Activated CD4-positive, alpha-beta memory T cell treated with anti-CD3 and anti-CD28 coated beads for 36 hours (primary cell): ENCODE data around the gene KIF19. TPM values are rescaled to one million over a fixed set of nuclear protein-coding genes. Genes with fewer than 3 reads are reported as not detected.

Experiments
- CTCF ChIA-PET: fragments of 350-600 bp; sonication (Branson Sonifier 250); formaldehyde crosslinking; loops from one replicate; lab custom pipeline; 2021; ENCODE audit warnings: antibody characterized with exemption, inconsistent platforms; lab: Charles Lee
- POLR2A ChIA-PET: fragments of 350-600 bp; sonication (Branson Sonifier 250); formaldehyde crosslinking; loops from one replicate; lab custom pipeline; 2021; ENCODE audit warnings: antibody characterized with exemption; lab: Charles Lee
- DNase-seq: peaks from one replicate; pipeline ENCODE4 v3.0.0-alpha.2; 2020
- H3K27ac Mint-ChIP-seq: one replicate; pipeline ENCODE4 v1.8.0; 2021; ENCODE audit warnings: mixed read lengths
- H3K27me3 Mint-ChIP-seq: one replicate; pipeline ENCODE4 v1.8.0; 2021; ENCODE audit warnings: mixed read lengths
- H3K36me3 Mint-ChIP-seq: one replicate; pipeline ENCODE4 v1.8.0; 2021; ENCODE audit warnings: mixed read lengths
- H3K4me1 Mint-ChIP-seq: one replicate; pipeline ENCODE4 v1.8.0; 2021; ENCODE audit warnings: low read depth, mixed read lengths
- H3K4me3 Mint-ChIP-seq: one replicate; pipeline ENCODE4 v1.8.0; 2021; ENCODE audit warnings: mild to moderate bottlenecking, mixed read lengths
- H3K9me3 Mint-ChIP-seq: one replicate; pipeline ENCODE4 v1.8.0; 2021; ENCODE audit warnings: mixed read lengths
- intact Hi-C: fragments of 100-400 bp; cut with micrococcal nuclease; formaldehyde crosslinking; loops from one replicate; pipeline ENCODE4 v1.15.1; 2023
- total RNA-seq, 2 experiments: library from RNA; stranded (reverse); gene quantifications; one replicate each; pipeline ENCODE4 v1.2.3, GENCODE V29; 2021

The KIF19 gene
- total RNA-seq, 2 experiments from 2014 or later, result 0.51 to 0.59 TPM

DNA sequence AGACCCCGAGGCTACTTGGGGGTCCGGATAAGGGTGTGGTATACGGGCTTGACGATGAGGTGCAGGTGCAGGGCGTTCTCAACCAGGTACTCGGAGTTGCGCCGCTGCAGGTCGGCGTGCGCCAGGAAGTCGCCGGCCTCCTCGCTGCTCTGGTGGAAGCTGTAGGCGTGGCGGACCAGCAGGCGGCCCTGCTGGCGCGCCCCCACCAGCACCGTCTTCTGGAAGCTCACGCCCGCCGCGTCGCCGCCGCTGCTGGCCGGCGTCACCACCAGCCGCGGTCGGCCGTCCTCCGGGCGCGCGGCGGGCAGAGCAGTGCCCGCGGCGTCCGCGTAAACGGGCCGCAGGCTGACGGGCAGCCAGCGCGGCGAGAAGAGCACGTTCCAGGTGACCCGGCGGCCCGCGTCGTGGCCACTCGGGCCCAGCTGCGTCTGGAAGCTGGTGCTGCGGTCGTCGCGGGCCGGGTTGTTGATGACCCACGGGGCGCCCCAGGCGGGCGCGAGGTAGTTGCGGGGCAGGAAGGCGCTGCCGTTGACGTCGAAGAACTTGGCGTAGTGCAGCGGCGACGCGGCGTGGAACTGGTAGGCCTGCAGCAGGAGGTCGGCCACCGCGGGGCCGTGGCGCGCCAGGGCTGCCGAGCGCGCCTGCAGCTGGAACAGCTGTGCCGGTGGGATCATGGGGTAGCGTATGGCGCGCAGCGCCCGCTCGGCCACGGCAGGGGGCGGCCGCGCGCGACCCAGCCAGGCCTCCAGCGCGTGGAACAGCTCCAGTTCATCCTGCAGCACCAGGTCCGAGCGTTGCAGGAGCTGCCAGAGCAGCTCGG lies 30.8 kb downstream of the KIF19 start:
- Mint-ChIP-seq H3K4me3 (no peak overlapping the region), H3K4me1 (peaks cover 8% of the 10 kb centered on the region), H3K9me3 (no peaks in the 10 kb centered on the region), H3K27ac (no peak overlapping the region), H3K27me3 (peaks cover 62% of the 10 kb centered on the region), H3K36me3 (no peaks in the 10 kb centered on the region)
- intact Hi-C loops, result no loop called here
- ChIA-PET POLR2A (no interaction called here), CTCF (interaction anchor here (0.9 to 5.8 kb wide), 9 partner anchors 11 to 157 kb away, joined by 3 to 43 read pairs (median 4); partner anchors contain the start of genes GPR142 and TTYH2)
- peak; percentile 29 for DNase-seq

DNA sequence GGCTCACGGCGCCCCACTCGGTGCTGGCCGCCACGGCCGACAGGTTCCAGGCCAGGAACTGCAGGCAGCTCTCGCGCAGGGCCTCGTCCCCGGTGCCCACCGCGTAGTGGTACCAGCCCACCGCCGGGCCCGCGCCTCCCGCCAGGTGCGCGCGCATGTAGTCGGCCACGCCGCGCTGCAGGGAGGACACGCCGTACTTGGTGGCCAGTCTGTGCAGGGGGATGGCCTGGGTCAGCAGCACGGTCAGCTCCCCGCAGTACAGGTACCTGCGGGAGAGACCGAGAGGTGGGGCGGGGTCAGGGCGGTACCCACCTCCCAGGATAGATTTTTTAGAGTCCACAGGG lies 31.4 kb downstream of the KIF19 start:
- intact Hi-C loops, result no loop called here
- no peaks in the 10 kb centered on the region for H3K36me3 Mint-ChIP-seq
- no peak overlapping the region for H3K27ac Mint-ChIP-seq
- POLR2A ChIA-PET, result no interaction called here
- H3K4me3 Mint-ChIP-seq, result no peak overlapping the region
- CTCF ChIA-PET, result interaction anchor here (0.9 to 5.8 kb wide), 6 partner anchors 10 to 158 kb away, joined by 3 to 43 read pairs (median 14); partner anchors contain the start of gene GPR142
- peaks cover 8% of the 10 kb centered on the region for H3K4me1 Mint-ChIP-seq
- H3K9me3 Mint-ChIP-seq, result no peaks in the 10 kb centered on the region
- peaks cover 59% of the 10 kb centered on the region for H3K27me3 Mint-ChIP-seq
- DNase-seq, result no peak

DNA sequence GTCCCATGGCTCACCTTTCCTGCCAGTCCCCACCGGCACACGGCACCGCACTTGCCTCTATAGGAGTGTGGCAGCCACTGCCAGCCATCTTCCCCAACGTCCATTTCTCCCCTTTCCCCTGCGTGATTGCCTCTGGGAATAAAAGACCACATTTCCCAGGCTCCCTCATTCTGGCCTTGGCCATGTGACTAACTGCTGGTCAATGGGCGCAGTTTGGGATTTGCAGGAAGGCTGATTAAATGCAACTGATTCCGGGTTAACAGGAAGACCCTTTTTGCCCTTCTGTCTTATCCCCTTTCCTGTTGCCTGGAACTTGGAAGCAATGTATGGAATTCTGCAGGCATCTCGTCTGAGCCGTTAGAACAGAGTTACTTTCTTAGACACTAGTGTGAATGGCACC lies 32.7 kb downstream of the KIF19 start:
- Mint-ChIP-seq H3K27ac (no peak overlapping the region), H3K9me3 (no peaks in the 10 kb centered on the region), H3K36me3 (no peaks in the 10 kb centered on the region), H3K27me3 (peaks cover 48% of the 10 kb centered on the region), H3K4me3 (no peak overlapping the region), H3K4me1 (peaks cover 8% of the 10 kb centered on the region)
- no peak for DNase-seq
- CTCF ChIA-PET, result interaction anchor here (3.0 to 5.8 kb wide), 3 partner anchors 9 to 54 kb away, joined by 28 to 43 read pairs (median 32); partner anchors contain the start of gene GPR142
- intact Hi-C loops, result no loop called here
- POLR2A ChIA-PET, result no interaction called here

DNA sequence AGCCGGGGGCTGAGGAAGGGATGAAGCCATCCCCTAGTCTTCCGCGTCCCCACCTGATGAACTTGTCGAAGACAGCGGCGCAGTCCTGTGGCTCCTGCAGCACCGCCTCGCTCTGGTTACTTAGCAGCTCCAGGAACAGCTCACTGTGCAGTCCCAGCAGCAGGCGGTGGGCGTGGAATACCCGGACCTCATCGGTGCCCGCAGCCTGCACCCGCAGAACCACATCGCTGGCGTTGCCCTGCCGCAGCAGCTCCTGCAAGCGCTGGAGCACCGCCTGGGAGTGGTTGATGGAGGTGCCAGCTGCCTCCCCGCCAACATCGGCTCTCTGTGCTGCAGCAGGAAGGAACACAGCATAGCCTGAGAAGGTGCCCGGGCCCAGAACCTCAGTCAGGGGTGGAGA lies 33.9 kb downstream of the KIF19 start:
- no peak for DNase-seq
- no peaks in the 10 kb centered on the region for H3K9me3 Mint-ChIP-seq
- intact Hi-C loops, result no loop called here
- peaks cover 37% of the 10 kb centered on the region for H3K27me3 Mint-ChIP-seq
- ChIA-PET POLR2A (no interaction called here), CTCF (interaction anchor here (0.7 to 5.8 kb wide), 5 partner anchors 8 to 288 kb away, joined by 3 to 32 read pairs (median 21); partner anchors contain the start of gene GPR142)
- H3K36me3 Mint-ChIP-seq, result no peaks in the 10 kb centered on the region
- peaks cover 2% of the 10 kb centered on the region for H3K4me1 Mint-ChIP-seq
- no peak overlapping the region for H3K4me3 Mint-ChIP-seq
- H3K27ac Mint-ChIP-seq, result no peak overlapping the region

DNA sequence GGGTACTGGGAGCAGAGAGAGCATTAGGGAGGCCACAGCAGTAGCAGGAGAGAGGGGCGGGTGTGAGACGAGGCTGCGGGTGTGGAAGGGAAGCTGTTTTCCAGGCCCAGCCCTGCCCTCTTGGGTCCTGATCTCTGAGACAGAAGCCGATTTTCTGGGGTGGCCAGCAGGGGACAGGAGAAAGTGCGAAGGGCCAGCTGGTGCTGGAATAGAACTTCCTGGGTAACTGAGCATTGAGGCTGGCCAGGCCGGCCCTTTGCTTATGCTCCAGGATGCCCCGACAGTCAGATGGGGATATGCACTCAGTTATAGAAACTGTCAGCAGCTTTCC lies 34.8 kb downstream of the KIF19 start:
- H3K27me3 Mint-ChIP-seq, result peaks cover 27% of the 10 kb centered on the region
- H3K4me3 Mint-ChIP-seq, result no peak overlapping the region
- H3K4me1 Mint-ChIP-seq, result peaks cover 2% of the 10 kb centered on the region
- CTCF ChIA-PET, result interaction anchor here (0.9 to 5.8 kb wide), 16 partner anchors 8 to 169 kb away, joined by 3 to 32 read pairs (median 6); partner anchors contain the start of genes GPR142 and TTYH2
- no peaks in the 10 kb centered on the region for H3K36me3 Mint-ChIP-seq
- H3K27ac Mint-ChIP-seq, result no peak overlapping the region
- POLR2A ChIA-PET, result no interaction called here
- no peak for DNase-seq
- H3K9me3 Mint-ChIP-seq, result no peaks in the 10 kb centered on the region
- intact Hi-C loops, result no loop called here

DNA sequence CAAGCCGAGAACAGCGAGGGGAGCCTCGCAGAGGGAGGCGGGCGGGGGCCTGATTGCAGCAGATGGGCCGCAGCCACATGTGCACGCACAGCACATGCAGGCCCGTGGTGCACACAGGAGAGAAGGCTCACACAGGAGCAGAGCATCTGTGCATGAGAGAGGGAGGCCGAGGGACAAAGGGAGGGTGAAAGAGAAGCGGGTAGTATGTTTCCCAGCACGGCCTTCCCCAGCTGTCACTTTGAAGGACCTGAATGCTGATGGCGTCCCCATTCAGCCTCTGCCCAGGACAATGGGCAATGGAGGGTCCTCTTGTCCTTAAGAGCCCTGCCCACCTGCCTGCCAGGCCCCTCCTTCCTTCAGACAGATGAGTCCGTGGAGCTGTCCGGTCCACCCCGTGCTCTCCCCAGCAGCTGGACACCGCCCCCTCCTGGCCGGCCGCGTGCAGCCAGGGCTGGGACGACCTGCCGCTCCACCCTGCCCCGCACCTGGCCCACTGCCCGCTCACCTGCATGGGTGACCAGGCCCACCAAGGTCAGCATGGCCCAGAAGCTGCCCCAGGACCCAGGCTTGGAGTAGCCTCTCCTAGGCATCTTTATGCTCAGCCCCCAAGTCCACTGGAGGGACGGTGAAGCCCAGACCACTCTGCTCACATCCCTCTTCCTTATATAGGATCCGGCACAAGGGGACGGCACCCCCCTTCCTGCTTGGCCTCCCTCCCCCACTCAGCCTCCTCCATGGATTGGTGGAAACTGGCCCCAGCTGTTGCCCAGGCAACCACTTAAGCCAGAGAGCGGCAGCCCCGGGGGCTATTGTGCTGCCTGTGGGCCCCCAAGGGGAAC lies 35.4 kb downstream of the KIF19 start, which contains the start of gene BTBD17:
Gene BTBD17 (minus strand): TSS at position 639 of the 839 bp plus-strand sequence. CDS start 49 bp downstream, at position 590.
- Mint-ChIP-seq H3K4me1 (peaks cover 2% of the 10 kb centered on the region), H3K27me3 (peaks cover 23% of the 10 kb centered on the region), H3K27ac (no peak within 1 kb of the TSS), H3K4me3 (no peak within 1 kb of the TSS), H3K36me3 (no peaks in the 10 kb centered on the region), H3K9me3 (no peaks in the 10 kb centered on the region)
- intact Hi-C loops, result no loop called here
- peak; percentile 63 for DNase-seq
- ChIA-PET CTCF (interaction anchor here (0.9 to 5.8 kb wide), 18 partner anchors 8 to 169 kb away, joined by 3 to 32 read pairs (median 5); partner anchors contain the start of genes GPR142 and TTYH2), POLR2A (no interaction called here)

DNA sequence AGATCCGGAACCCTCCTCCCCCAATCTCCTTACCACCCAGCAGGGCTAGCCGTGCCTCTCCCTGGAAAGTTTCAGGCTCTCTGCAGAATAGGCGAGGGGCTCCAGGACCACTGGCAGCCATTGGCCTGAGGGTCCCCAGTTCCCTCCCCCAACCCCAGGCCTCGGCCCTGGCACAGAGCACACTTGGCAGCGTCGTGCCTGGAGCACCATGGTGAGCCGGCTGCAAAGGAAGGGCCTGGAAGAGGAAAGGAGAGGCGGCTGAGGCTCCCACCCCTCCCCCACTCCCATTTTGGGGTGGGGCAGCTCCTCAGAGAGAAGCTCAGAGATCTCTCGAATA lies 36.0 kb downstream of the KIF19 start:
- H3K27me3 Mint-ChIP-seq, result peaks cover 22% of the 10 kb centered on the region
- POLR2A ChIA-PET, result no interaction called here
- intact Hi-C loops, result no loop called here
- CTCF ChIA-PET, result interaction anchor here (0.9 to 5.8 kb wide), 15 partner anchors 9 to 168 kb away, joined by 3 to 32 read pairs (median 5); partner anchors contain the start of gene TTYH2
- no peaks in the 10 kb centered on the region for H3K9me3 Mint-ChIP-seq
- no peak for DNase-seq
- no peak overlapping the region for H3K27ac Mint-ChIP-seq
- peaks cover 2% of the 10 kb centered on the region for H3K4me1 Mint-ChIP-seq
- H3K4me3 Mint-ChIP-seq, result no peak overlapping the region
- H3K36me3 Mint-ChIP-seq, result no peaks in the 10 kb centered on the region

DNA sequence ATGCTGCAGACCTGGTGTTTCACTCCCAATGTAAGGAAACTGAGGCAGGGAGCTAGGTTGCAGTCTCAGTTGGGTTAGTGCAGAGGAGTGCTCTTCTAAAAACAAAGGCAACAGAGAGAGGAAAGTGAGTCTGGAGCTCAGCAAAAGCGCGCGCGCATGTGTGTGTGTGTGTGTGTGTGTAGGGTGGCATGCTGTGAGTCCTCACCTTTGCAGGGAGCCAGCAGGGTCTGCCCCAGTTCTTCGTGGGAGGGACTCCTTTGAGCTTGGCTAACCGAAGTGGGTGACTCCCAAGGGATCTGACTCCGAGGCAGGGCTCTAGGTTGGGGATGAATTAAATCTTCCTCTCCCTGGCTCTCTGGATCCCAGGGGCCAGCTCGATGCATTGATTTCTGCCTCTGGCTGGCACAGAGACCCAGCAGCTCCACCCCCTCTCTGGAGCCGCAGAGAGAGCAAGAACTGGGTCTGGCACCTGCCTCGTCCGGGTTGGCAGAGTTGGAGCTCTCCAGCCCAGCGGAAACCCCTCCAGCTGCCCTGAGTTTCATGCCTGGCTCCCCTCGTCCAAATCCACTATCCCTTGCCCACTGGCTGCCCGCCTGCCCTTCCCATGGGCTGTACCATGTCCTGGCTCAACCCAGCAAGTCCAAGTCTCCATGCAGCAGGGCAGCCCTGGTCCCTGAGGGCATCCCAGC lies 36.9 kb downstream of the KIF19 start:
- H3K9me3 Mint-ChIP-seq, result no peaks in the 10 kb centered on the region
- no peaks in the 10 kb centered on the region for H3K4me1 Mint-ChIP-seq
- H3K27ac Mint-ChIP-seq, result no peak overlapping the region
- H3K4me3 Mint-ChIP-seq, result no peak overlapping the region
- ChIA-PET POLR2A (no interaction called here), CTCF (interaction anchor here (0.8 to 3.6 kb wide), 9 partner anchors 8 to 161 kb away, joined by 3 to 16 read pairs (median 5); partner anchors contain the start of gene TTYH2)
- intact Hi-C loops, result no loop called here
- H3K36me3 Mint-ChIP-seq, result no peaks in the 10 kb centered on the region
- peaks cover 18% of the 10 kb centered on the region for H3K27me3 Mint-ChIP-seq
- DNase-seq, result no peak

DNA sequence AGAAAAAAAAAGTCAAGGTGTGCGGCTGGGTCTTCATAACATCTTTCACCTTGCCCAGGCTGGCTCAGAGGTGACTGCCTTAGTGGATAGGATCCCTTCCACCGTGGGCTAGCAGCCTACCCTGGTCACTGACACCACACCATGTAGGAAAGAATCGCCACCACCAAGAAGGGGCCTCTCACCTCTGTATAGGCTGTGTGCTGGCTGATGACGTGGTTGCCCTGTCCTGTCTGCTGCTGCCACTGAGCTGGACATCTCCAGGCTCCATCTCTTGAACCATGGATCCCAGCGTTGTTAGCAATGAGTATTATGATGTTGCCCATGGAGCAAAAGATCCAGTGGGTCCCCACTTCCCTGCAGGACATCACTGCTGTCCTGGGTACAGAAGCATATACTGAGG lies 41.2 kb downstream of the KIF19 start, which contains the start of gene GPR142:
Gene GPR142 (plus strand): TSS at position 301 of the 400 bp plus-strand sequence. CDS start 2,035 bp downstream, outside the sequence.
- no peak for DNase-seq
- Mint-ChIP-seq H3K4me1 (peaks cover 12% of the 10 kb centered on the region), H3K4me3 (peak within 1 kb of the TSS; percentile 35), H3K27me3 (no peaks in the 10 kb centered on the region), H3K9me3 (no peaks in the 10 kb centered on the region), H3K36me3 (no peaks in the 10 kb centered on the region), H3K27ac (no peak within 1 kb of the TSS)
- CTCF ChIA-PET, result interaction anchor here (0.8 to 4.7 kb wide), 32 partner anchors 7 to 235 kb away, joined by 3 to 52 read pairs (median 5); partner anchors contain the start of gene BTBD17
- intact Hi-C loops, result no loop called here
- POLR2A ChIA-PET, result interaction anchor here (1.4 kb wide), 1 partner anchor 66 kb away, joined by 4 read pairs; no protein-coding TSS in a partner anchor

DNA sequence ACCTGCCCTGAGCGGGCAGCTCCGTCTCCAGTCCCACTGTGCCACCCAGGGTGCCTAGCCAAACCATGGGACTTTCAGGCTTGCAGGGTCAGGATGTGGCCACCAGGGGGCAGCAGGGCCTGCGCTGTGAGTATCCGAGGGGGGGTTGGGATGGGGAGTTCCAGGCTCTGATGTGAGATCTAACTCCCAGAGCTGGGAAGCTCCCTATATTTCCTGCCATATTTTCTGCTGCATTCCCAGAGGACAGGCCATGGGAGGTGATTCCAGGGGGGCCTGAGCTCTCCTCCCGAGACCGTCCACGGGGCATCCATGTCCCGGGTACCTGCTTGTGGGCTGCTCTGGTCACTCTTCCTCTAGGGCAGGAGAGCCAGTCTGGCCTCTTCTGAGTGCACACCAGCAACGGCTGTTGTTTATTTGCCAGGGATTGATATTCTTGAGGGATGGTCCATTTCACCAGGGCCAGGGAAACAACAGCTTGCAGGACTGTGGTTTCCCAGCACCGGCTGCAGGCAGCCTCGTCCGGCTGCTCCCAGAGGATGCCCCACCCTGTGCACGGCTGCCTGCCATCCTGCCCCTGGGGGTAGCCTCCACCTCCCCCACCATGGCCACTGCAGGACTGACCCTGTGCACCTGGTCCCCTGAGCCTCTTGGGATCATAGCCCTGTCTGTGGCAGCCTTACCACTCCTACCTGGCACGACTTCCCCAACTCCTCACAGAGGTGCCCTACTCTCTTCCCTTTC lies 42.5 kb downstream of the KIF19 start:
- Mint-ChIP-seq H3K9me3 (no peaks in the 10 kb centered on the region), H3K4me3 (peak overlapping the region; percentile 35), H3K27me3 (no peaks in the 10 kb centered on the region), H3K36me3 (no peaks in the 10 kb centered on the region), H3K27ac (no peak overlapping the region), H3K4me1 (peaks cover 12% of the 10 kb centered on the region)
- intact Hi-C loops, result loop anchor here (1.0 to 2.0 kb wide), 3 partner anchors 89 to 164 kb away; no protein-coding TSS in a partner anchor
- peak; percentile 82 for DNase-seq
- ChIA-PET POLR2A (interaction anchor here (1.4 kb wide), 1 partner anchor 68 kb away, joined by 4 read pairs; no protein-coding TSS in a partner anchor), CTCF (interaction anchor here (0.6 to 4.7 kb wide), 68 partner anchors 8 to 592 kb away, joined by 3 to 52 read pairs (median 4); partner anchors contain the start of genes BTBD17, CD300A and TTYH2)
